Choroid plexus epithelial cell (primary cell): ENCODE results near the gene RNPS1.

Experiments
- DNase-seq: peaks from one replicate; pipeline ENCODE4 v3.0.0-alpha.2; 2010; ENCODE audit warnings: low read depth
- H3K4me3 ChIP-seq: 2 replicates; pipeline ENCODE4 v1.5.1; 2011; ENCODE audit warnings: low read depth, mild to moderate bottlenecking, control low read depth, low read length, moderate library complexity
- CTCF ChIP-seq: conservative IDR thresholded peaks from 2 replicates; pipeline ENCODE4 v1.5.1; 2011; ENCODE audit warnings: low read depth, mild to moderate bottlenecking, control low read depth, inconsistent platforms, low read length, moderate library complexity

Gene RNPS1

GRCh38 chr16:2297506-2297860 is 29.6 kb upstream of the RNPS1 start:
- no peak for TF ChIP-seq CTCF
- no peak for DNase-seq
- no peak overlapping the region for H3K4me3 ChIP-seq

- TF ChIP-seq CTCF = peak; percentile 63
- no peak overlapping the region for H3K4me3 ChIP-seq
- peak; percentile 33 for DNase-seq
Measured at GRCh38 chr16:2296661-2297505, 29.0 kb upstream of the RNPS1 start.

GRCh38 chr16:2295056-2295798 is 27.3 kb upstream of the RNPS1 start:
- DNase-seq = no peak
- TF ChIP-seq CTCF = no peak
- no peak overlapping the region for H3K4me3 ChIP-seq

GRCh38 chr16:2292221-2292620 is 24.3 kb upstream of the RNPS1 start:
- no peak overlapping the region for H3K4me3 ChIP-seq
- TF ChIP-seq CTCF = no peak
- no peak for DNase-seq

- no peak for TF ChIP-seq CTCF
Measured at GRCh38 chr16:2289282-2289681, 21.4 kb upstream of the RNPS1 start.

GRCh38 chr16:2288726-2289125 is 20.8 kb upstream of the RNPS1 start:
- TF ChIP-seq CTCF = no peak
- no peak overlapping the region for H3K4me3 ChIP-seq
- no peak for DNase-seq

More at GRCh38 chr16:2289282-2289681, 21.4 kb upstream of the RNPS1 start:
- DNase-seq = no peak
- H3K4me3 ChIP-seq = no peak overlapping the region
